AG20443 (cell line): ENCODE data around the gene CDKN2C.

Experiments
- DNase-seq: peaks from one replicate; pipeline ENCODE4 v3.0.0; 2012; ENCODE audit warnings: low spot score, mixed read lengths

Gene CDKN2C

GRCh38 chr1:50964863-50965262, 5.2 kb upstream of the CDKN2C start:
- DNase-seq, result no peak

GRCh38 chr1:50966991-50967390, 3.1 kb upstream of the CDKN2C start:
- no peak for DNase-seq

DNA sequence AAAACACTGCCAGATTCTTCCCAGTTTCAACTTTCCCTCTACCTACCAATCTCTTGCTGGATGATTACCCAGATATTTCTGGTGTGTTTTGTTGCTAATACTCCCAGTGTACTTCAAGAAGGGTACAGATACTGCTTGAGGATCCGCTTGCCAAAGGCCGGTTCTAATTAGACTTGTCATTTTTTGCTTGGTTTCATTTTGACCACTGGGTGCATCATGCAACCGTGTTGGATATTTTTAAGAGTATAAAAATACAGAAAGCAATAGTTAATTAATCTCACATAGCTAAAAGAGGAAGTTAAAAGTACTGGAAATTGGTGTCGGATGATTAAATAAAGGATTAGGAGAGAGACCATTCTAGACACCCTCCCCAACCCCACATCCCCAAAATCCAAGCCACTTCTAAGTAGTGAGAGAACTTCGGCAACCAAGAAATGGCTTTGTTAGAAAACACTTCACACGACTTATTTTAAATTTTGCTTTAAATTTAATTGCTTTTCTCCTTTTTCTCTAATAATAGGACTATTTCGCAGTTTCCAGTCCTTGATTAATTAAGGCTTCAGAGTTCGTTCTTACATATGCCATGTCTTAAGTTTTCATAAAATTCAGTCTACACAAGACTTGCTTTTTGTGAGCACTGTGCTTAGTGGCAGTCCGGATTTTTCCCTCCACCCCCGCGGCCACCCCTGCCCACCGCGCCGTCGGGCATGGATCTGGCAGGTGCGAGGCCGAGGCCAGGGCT, 2.5 kb upstream of the CDKN2C start:
- peak; percentile 25 for DNase-seq

DNA sequence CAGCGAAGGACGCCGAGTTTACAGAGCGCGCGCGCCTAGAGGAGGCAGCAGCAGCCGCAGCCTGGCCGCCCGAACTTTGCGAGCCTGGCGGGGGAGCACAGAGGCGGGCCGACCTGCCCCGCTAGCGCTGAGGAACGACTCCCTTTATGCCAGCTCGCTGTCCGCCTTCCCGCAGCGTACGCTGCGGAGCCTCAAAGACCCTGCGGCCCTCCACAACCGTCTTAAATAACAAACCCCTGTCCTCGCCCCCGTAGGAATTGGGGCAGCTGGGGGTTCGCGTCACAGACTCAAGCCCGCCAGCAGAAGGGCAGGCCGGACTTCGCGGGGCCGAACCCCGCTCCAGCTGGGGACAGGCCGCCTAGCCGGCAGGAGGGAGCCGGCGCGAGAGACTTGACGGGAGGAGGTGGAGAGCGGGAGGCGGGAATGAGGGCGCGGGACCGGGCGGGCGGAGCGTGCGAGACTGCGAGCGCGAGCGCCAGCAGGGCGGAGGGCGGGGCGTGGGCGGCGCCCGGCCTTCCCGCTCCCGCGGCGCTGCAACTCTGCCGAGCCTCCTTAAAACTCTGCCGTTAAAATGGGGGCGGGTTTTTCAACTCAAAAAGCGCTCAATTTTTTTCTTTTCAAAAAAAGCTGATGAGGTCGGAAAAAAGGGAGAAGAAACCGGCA, 1.8 kb upstream of the CDKN2C start:
- peak; percentile 97 for DNase-seq

DNA sequence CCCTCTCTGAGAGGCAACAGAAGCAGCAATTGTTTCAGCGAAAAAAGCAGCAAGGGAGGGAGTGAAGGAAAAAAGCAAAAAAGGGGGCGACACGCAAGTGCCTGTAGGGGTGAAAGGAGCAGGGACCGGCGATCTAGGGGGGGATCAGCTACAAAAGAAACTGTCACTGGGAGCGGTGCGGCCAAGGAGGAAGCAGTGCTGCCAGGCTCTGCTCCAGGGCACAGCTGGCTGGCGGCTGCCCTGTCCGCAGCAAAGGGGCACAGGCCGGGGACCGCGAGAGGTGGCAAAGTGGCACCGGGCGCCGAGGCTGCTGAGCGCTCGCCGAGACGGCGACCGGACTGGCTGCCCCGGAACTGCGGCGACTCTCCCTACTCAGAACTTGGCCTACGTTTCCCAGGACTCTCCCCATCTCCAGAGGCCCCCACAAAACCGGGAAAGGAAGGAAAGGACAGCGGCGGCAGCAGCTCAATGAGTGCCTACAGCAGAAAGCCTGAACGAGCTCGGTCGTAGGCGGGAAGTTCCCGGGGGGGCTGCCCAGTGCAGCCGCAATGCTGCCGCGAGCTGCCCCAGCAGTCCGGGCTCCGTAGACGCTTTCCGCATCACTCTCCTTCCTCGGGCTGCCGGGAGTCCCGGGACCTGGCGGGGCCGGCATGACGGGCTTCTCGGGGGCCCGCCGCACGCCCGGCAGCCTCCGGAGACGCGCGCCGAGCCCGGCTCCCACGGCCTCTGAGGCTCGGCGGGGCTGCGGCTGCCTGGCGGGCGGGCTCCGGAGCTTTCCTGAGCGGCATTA, 1.0 kb upstream of the CDKN2C start:
- peak; percentile 34 for DNase-seq

- no peak for DNase-seq
Observed at GRCh38 chr1:50970509-50970887, 453 bp downstream of the CDKN2C start.

- DNase-seq, result no peak
Observed at GRCh38 chr1:50970931-50971582, 1.0 kb downstream of the CDKN2C start.

DNA sequence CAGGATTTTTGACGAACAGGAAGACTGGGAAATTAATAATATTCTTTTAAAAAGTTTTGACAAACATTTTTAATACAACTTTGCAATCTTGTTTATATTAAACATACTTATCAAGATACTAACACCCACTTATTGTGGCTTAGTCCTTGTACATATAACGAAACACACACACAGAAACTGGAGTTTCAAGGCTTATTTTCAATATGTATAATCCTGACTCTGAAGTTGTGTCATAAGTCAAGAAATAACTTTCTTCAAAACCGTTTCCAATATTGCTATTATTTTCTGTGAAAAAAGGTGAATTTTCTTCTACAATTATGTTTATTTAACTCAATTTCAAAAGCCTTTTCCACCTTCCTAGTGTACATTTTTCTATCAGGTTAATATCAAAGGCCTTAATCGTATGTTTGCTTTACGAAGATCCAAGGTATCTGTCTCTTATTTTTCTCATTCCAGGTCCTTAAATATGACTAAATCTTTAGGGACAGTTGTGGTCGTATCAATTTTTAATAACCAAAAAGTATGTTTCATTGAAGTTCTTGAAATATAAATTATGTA, 1.8 kb downstream of the CDKN2C start:
- no peak for DNase-seq

DNA sequence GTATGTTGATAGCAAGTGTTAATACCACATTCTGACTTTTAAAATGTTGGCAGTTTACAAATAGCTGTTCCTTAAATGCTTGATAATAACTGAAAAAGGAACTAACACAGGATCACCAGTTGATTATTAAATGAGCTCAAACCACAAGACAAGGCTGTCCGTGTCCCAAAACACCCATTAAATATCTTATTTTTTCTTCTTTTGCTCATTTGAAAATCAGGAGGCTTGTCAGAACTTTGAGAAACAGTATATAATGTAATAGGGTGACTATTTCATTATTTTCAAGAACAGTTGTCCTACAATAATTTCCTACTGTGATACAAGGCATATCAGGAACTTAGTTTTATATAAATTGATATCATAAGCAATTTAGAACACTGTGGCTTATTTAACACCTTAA, 2.7 kb downstream of the CDKN2C start:
- DNase-seq, result no peak

- DNase-seq, result no peak
Observed at GRCh38 chr1:50973255-50973654, 3.2 kb downstream of the CDKN2C start.

DNA sequence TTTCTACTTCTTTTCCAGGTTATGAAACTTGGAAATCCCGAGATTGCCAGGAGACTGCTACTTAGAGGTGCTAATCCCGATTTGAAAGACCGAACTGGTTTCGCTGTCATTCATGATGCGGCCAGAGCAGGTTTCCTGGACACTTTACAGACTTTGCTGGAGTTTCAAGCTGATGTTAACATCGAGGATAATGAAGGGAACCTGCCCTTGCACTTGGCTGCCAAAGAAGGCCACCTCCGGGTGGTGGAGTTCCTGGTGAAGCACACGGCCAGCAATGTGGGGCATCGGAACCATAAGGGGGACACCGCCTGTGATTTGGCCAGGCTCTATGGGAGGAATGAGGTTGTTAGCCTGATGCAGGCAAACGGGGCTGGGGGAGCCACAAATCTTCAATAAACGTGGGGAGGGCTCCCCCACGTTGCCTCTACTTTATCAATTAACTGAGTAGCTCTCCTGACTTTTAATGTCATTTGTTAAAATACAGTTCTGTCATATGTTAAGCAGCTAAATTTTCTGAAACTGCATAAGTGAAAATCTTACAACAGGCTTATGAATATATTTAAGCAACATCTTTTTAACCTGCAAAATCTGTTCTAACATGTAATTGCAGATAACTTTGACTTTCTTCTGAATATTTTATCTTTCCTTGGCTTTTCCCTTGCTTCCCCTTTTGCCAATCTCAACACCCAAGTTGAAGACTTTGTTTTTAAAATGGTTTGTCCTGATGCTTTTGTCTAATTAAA, 4.0 kb downstream of the CDKN2C start:
- no peak for DNase-seq

GRCh38 chr1:50974618-50974935, 4.5 kb downstream of the CDKN2C start:
- DNase-seq, result no peak

- no peak for DNase-seq
Observed at GRCh38 chr1:50975436-50975835, 5.4 kb downstream of the CDKN2C start.

DNA sequence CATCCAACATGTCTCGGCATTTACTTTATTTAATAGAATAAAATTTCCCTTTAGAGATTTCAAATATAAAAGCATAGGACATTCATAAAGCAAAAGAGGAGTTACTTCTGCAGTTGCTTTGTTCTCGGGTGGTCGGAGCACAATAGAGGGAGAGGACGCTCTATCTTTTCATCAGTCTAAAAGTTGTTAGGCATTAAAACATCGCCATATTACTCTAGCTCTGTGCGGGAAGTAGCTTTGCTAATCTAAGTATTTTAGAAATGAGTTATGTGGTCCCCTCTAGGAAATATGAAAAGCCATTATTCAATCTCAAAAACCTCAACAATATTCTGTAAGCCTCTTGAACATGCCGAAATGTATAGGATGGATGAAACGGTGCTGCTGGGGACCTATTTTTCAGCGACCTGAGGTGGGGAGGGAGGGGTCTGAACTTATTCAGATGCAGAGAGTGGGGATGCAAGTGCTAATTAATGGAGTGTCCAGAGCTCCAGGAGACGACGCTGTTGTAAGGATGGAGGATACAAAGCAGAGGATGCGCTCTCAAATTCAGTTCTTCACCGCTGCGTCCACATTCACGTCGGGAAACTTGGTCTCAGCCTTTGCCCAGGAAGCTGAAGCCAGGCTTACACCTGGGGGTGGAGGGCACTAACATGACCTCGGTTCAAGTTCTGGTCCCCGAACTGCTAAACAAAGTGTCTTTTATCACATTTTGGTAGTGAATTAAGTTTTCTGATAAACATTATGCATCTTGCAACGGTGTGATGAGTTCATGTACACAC, 6.3 kb downstream of the CDKN2C start:
- no peak for DNase-seq

DNA sequence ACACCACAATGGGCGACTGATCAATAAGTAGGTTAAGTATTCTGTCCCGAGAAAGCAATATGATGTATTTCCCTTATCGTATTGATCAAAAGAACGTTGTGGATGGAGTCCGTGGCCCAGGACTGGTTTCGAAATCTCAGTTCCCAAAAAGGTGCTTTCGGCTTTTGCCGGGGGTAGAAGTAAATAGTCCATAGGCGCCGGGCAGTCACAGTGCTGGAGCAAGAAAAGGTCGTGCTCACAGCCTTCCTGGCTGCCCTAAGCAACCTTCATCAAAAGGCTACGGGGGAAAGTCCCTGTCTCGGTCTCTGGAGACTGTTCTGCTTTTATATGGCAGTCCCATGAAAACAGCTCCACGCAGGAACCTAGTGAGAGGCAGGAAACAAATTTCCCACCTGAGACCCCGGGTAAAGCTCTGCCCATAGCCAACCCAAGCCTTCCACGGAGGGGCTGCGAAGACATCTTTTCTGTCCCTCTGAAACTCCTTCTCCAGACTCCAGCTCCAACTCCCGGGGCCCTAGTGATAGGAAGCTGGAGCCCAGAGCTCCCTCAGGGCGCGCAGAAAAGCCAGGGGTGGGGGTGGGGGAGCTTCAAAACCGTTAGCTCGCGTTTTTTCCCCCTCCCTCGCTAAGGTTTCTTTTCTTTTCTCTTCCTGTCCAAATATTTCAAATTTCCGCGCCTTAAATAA, 7.0 kb downstream of the CDKN2C start:
- DNase-seq, result peak; percentile 61

- DNase-seq, result peak; percentile 83
Observed at GRCh38 chr1:50977575-50978143, 7.6 kb downstream of the CDKN2C start.

DNA sequence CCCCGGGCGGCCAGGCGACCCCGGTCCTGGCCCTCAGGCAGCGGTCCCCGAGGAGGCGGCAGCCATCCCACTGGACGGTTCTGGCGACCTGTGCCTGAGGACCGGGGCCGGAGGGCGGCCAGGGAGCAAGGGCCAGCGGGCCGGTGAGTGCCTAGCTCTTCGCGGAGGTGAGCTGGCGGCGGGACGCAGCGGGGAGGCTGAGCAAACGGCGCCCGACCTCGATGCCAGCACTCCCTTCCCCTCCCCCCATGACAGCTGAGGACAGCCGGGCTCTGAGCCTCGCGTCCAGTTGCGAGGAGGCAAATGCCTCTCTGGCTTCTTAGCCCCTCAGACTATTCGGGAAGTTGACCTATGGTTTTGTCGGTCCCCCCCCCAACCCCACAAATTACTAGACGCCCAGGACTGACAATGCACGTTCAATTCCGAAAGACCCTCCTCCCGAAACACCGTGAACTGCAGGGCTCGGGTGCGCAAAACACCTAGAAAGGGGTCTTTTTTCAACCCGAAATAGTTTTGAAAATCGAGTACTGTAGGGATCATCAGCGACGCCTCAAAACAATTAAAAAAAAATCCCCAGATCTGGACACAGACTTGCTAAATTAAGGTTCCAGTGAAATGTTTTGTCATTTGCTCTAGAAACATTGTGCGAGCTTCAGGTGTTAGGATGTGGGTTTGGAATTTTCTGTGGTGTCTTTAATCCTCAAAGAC, 8.3 kb downstream of the CDKN2C start:
- peak; percentile 70 for DNase-seq

GRCh38 chr1:50978852-50979781, 9.1 kb downstream of the CDKN2C start:
- DNase-seq, result no peak
